Tibial nerve (tissue), 3 donors: ENCODE data around the gene MFAP5.

ENCODE experiments used
- POLR2A ChIP-seq, 2 donors: fragments of 450-650 bp; IDR thresholded peaks; one replicate each; pipeline ENCODE4 v1.6.1; 2017; ENCODE audit warnings: antibody characterized with exemption in 2 of 2, mild to moderate bottlenecking in 2 of 2, moderate library complexity in 2 of 2
- TF ChIP-seq, protein P1 (sequence below), 5 experiments: fragments of 200-600 bp in 3 of 5; fragments of 450-650 bp in 2 of 5; sonication (generic) in 3 of 5; IDR thresholded peaks; one replicate each; pipeline ENCODE4 v1.5.1; 2016 to 2019; ENCODE audit warnings: antibody characterized with exemption in 5 of 5, mild to moderate bottlenecking in 3 of 5, moderate library complexity in 2 of 5

DNA sequence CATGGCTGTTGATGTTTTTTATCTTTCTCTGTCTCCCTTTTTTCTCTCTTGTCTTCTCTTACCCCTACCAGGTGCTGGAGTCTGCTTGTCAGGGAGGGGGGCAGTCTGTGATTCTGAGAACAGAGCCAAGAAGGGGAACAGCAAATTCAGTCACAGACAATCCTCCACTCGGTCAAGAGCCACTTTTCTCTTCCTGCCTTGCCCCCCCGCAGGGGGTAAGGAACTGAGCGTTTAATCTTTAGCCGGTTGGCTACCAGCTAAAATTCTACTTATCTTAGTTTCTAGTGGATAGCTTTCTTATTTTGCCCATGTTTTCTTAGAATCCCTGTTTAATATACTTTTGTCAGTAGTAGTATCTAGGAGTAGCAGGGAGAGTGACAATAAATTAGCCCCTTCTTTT lies 37.1 kb upstream of the MFAP5 start:
- TF ChIP-seq, protein P1, sequence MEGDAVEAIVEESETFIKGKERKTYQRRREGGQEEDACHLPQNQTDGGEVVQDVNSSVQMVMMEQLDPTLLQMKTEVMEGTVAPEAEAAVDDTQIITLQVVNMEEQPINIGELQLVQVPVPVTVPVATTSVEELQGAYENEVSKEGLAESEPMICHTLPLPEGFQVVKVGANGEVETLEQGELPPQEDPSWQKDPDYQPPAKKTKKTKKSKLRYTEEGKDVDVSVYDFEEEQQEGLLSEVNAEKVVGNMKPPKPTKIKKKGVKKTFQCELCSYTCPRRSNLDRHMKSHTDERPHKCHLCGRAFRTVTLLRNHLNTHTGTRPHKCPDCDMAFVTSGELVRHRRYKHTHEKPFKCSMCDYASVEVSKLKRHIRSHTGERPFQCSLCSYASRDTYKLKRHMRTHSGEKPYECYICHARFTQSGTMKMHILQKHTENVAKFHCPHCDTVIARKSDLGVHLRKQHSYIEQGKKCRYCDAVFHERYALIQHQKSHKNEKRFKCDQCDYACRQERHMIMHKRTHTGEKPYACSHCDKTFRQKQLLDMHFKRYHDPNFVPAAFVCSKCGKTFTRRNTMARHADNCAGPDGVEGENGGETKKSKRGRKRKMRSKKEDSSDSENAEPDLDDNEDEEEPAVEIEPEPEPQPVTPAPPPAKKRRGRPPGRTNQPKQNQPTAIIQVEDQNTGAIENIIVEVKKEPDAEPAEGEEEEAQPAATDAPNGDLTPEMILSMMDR (IDR thresholded peaks at IDR 0.05), result no peak
- TF ChIP-seq POLR2A (IDR thresholded peaks at IDR 0.05), result no peak
